GM19467 (cell line): ENCODE results near the gene CXorf65.

Experiments used
- ATAC-seq: cut with Tn5 transposase; IDR thresholded peaks from one replicate; pipeline ENCODE4 v1.9.1; 2021; ENCODE audit warnings: mild to moderate bottlenecking, moderate library complexity; ENCODE audit not compliant: unreplicated experiment

CXorf65 gene

GRCh38 chrX:71107762-71108360, 1.3 kb upstream of the CXorf65 start:
- no peak for ATAC-seq

- no peak for ATAC-seq
Observed at GRCh38 chrX:71107245-71107644, 705 bp upstream of the CXorf65 start.

GRCh38 chrX:71105628-71106027, 912 bp downstream of the CXorf65 start:
- no peak for ATAC-seq

GRCh38 chrX:71103110-71103983, 3.2 kb downstream of the CXorf65 start:
- ATAC-seq: no peak

GRCh38 chrX:71102292-71102691, 4.2 kb downstream of the CXorf65 start:
- ATAC-seq: no peak

- ATAC-seq: no peak
Observed at GRCh38 chrX:71100581-71101505, 5.7 kb downstream of the CXorf65 start.

- no peak for ATAC-seq
Observed at GRCh38 chrX:71099736-71100135, 6.8 kb downstream of the CXorf65 start.

GRCh38 chrX:71098951-71099506, 7.5 kb downstream of the CXorf65 start:
- ATAC-seq: no peak

- ATAC-seq: no peak
Observed at GRCh38 chrX:71098302-71098701, 8.2 kb downstream of the CXorf65 start.

- no peak for ATAC-seq
Observed at GRCh38 chrX:71096760-71097032, 9.8 kb downstream of the CXorf65 start.

- no peak for ATAC-seq
Observed at GRCh38 chrX:71095981-71096759, 10.4 kb downstream of the CXorf65 start.

- peak; percentile 87 for ATAC-seq
Observed at GRCh38 chrX:71095555-71095980, 11.0 kb downstream of the CXorf65 start, which contains the start of gene FOXO4. FOXO4 (plus strand) TSS chrX:71095851; CDS start chrX:71096529, 678 bp downstream.

- ATAC-seq: no peak
Observed at GRCh38 chrX:71095033-71095432, 11.5 kb downstream of the CXorf65 start.

- ATAC-seq: no peak
Observed at GRCh38 chrX:71091263-71091662, 15.3 kb downstream of the CXorf65 start.

- no peak for ATAC-seq
Observed at GRCh38 chrX:71085900-71086299, 20.6 kb downstream of the CXorf65 start.

GRCh38 chrX:71082822-71083221, 23.7 kb downstream of the CXorf65 start:
- no peak for ATAC-seq

GRCh38 chrX:71082124-71082647, 24.4 kb downstream of the CXorf65 start:
- ATAC-seq: no peak

GRCh38 chrX:71081330-71082123, 25.0 kb downstream of the CXorf65 start:
- ATAC-seq: no peak

GRCh38 chrX:71070531-71070930, 36.0 kb downstream of the CXorf65 start:
- ATAC-seq: no peak
